Left renal pelvis (tissue), 4 donors: ENCODE measurements around the gene ESRP2. TPM values are rescaled to one million over a fixed set of nuclear protein-coding genes. Genes with fewer than 3 reads are reported as not detected.

ENCODE experiments used
- DNase-seq, 4 donors: peaks; one replicate each; pipeline ENCODE4 v3.0.0-alpha.2; 2013; ENCODE audit warnings: low read depth in 4 of 4, low spot score in 3 of 4
- polyA plus RNA-seq, 4 donors: library from polyadenylated mRNA; unstranded; fragments of 120-200 nt; gene quantifications; one replicate each; pipeline ENCODE4 v1.2.1, GENCODE V29; 2013; ENCODE audit not compliant: insufficient read length in 4 of 4

Gene ESRP2
- 10 to 100 TPM in 3 of 4 donors, under 1 TPM in 1; 0.94 to 44.7 (median 28.3) TPM for polyA plus RNA-seq

DNA sequence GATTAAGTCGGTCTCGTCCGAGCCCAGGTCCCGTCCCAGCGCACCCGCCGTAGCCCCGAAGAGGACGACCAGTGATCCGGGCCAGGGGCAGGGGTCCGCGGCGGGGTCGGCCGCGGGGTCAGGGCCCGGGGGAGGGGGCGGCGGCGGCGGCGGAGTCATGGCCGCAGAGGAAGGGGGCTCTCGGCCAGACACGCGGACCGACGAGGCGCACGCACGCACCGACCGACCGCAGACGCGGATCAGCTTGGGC, at the start of gene ESRP2:
Gene ESRP2 (minus strand): TSS at position 241 of the 250 bp plus-strand sequence. CDS start 82 bp downstream, at position 159.
- no peak for DNase-seq

DNA sequence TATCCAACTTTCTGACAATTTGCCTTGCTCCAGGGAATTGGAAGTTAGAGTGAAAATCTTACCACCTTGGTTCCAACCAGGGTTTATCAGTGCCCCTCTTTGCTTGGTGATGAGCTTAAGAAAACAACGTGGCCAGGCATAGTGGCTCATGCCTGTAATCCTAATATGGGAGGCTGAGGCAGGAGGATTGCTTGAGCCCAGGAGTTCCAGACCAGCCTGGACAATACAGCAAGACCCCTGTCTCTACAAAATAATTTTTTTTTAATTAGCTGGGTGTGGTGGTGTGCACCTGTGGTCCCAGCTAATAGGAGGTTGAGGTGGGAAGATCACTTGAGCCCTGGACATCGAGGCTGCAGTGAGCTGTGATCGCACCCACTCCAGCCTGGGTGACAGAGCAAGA, 49.8 kb upstream of the ESRP2 start:
- no peak for DNase-seq

DNA sequence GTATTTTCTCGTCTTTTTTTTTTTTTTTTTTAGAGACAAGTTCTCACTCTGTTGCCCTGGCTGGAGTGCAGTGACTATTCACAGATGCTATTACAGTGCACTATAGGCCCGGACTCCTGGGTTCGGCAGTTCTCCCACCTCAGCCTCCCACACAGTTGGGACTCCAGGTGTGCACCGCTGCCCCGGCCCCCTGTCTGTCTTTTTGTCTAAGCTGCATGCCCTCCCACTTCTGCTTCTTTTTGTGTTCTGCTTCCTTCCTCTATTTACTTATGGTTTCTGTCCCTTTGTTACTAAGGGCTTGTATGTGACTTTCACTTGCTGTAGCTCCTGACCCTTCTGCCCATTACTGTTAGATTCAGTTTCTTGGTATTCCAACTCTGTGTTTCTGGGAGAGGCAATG, 48.9 kb upstream of the ESRP2 start:
- DNase-seq, result no peak

DNA sequence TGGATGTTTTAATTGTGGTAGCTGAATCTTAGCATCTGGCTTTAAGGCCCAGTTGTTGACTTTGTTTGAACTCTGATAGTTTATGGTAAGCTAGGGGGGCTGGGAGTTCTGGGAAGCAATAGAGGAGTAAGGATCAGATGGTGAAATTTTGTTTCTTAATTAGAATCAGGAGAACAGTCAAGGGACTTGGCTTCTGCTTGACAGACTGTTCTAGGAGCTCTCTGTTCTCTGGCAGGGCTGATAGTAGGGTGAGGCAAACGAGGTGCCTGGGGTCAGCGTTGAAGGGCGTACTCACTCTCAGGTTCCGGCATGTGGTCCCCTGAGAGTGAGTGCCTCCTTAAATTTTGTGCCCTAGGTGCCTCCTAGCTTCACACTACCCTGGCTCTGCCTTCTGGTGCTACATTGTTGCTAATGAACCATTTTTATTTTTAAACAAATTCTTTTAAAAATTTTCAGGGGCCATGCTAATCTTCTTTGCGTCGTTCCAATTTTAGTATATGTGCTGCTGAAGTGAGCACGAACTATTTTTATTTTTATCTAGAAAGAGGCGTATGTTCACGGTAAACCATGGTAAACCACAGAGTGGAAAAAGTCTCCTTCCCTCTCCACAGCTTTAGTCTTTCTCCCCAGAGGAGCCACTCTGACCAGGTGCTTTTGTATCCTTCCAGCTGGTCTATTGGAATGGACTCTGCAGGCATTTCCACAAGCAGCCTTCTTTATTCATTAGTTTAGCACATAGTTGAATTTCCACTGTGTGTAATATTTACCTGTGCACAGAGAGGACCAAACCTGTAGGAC, 48.1 kb upstream of the ESRP2 start:
- DNase-seq, result no peak

DNA sequence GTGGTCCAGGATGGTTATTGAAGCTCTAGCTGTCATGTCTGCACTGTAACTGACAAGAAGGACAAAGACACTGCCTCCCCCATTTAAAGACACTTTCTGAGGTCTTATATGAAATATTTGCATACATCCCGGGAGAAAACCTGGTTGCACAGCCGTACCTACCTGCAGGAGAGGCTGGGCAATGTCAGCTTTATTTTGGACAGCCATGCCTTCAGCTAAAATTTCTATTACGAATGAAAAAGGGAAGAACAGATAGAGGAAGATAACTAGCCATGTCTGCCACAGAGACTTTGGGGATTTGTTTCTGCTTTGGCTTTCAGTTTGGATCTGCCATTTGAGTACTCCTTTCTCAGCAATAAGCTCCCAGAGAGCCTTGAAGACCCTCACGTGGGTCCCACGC, 47.4 kb upstream of the ESRP2 start:
- DNase-seq, result no peak

DNA sequence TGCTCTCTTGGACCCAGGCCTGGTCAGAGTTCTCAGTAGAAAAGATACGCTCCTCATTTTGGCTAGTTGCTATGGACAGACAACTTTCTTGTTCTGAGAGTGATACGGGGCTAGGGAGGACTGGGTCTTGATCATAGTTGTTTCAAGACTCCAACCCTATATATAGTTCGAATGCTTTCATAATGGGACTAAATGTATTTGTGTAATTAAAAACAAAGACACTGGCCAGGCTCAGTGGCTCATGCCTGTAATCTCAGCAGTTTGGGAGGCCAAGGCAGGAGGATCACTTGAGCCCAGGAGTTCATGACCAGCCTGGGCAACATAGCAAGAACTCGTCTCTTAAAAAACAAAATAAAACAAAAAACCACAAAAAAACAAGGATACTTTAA, 46.1 kb upstream of the ESRP2 start:
- no peak for DNase-seq

DNA sequence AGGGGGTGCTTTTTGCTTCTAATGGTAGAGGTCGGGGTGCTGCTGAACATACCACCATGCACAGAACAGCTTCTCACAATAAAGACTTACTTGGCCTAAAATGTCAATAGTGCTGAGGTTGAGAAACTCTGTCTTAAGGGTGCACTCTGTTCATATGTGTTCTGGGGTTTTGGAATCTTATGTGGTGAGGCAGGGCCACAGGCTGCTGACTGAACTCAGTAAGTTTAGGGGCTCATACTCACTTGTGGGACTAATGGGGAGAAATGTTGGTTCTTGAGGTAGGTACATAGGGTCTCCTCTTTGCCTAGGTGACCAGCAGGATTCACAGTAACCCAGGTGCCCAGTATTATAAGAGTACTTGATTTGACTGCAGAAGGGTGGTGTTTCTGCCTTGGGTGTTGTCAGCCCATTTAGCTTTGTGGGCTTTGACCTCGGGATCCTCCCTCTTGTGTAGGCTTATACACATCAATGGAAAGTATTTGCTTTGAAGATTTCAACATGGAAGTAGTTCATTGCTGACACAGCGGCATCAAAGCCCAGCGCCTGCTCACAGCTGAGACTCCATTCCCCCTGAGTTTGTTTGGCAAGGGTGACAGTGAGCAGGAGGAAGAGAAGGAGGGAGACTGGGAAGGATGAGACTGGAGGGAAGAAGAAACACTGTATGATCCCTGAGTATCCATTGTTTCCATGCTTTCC, 45.6 kb upstream of the ESRP2 start:
- DNase-seq, result no peak

DNA sequence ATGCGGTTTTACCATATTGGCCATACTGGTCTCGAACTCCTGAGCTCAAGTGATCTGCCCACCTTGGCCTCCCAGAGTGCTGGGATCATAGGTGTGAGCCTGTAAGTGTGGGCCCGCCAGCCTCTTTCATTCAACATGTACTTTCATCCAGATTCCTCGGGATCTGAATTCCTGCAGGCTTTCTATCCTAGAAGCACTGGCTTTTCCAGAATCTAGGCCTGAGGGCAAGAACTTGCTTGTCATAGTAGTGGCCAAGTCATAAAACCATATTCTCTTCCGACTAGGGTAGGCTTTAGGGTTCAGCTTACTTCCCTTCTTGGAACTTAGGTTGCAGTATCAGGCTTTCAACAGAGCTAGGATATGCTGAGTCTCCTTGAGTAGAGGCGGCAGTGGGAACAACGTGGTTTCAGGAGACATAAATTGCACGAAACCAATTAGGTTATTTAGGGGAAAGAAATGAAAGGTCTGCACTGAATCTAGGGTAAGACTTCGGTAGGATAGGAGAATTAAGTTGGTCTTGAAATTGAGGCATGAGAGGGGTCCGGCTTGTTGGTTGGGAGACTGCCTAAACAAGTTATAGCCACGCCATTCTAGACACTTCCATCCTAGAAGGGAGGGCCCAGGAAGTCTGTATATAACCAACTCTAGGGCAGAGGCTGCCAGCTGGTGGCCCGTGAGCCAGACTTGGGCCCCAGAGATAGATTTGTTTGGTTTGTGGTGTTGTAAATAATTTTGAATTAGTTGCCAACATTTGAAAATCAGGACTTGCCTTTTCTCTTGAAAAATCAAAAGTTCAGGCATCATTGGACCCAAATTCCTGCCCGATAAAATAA, 44.0 kb upstream of the ESRP2 start:
- no peak for DNase-seq

DNA sequence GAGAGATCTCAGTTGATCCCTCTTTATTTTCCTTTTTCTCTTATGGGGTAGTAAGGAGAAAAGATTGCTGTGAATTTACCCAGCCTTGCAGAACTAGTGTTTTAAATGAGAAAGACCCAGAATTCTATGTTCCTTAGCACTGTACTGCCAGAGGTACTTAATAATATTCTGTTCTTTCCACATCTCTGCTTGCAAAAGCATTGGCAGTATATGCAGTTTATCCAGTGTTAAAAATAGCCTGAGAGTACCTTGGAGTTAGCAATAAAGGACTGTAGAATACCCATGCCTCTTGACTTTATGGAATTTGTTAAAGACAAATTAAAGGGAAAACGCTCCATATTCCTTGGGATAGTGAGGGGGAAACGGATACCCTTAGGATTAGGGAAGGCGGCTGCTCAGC, 40.3 kb upstream of the ESRP2 start:
- no peak for DNase-seq

DNA sequence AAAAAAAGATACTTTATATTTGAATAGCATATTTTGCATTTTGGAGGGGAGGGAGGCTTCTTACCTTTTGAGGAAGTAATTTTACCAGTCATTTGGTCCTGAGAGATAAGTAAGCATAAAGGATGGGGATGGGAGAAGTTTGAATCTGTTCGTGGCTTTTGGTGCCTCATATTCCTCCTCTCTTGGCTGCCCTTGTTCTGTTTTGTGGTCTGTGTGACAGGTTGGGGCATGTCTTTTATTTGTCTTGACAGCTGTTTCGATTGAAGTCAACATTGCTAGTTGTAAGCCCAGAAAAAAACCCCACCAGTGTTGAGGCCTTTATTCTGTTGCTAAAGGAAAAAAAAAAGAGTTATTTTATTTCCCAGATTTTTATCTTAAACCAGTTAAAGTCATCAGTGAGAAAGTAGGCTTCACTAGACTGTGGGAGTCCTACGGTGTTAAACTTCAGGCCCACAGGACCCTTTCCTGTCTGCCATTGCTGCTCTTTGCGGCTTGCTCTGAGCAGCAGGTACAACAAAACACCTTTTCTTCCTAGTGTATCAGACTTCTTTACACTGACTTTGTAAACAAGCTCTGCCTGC, 39.8 kb upstream of the ESRP2 start:
- DNase-seq, result no peak

DNA sequence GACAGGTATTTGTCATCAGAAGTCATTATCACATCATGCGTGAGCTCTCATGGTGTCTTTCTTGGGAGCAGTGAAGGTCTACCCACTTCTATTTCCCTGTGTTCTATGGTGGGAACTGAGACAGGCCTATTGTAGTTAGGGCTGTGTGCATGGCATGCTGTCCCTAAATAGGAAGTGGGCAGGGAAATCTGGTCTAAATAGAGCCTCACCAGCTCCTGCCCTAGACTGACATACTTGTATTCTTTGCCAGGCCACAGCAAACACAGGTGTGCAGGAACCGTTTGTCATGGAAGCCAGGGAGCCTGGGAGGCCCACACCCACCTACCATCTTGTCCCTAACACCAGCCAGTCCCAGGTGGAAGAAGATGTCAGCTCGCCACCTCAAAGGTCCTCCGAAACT, 38.5 kb upstream of the ESRP2 start:
- no peak for DNase-seq

DNA sequence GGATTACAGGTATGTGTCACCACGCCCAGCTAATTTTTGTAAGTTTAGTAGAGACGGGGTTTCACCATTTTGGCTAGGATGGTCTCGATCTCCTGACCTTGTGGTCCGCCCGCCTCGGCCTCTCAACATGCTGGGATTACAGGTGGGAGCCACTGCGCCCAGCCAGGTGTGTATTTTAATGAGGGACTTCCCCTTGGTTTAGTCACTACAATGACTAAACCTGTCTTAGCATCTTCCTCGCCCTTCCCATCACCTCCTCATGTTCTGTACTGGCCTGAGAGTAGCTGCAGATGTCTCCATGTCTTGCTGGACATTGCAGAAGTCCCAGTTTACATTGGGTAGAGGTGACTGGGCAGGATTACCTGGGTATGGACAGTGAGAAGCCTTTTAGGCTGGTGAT, 38.0 kb upstream of the ESRP2 start:
- no peak for DNase-seq

DNA sequence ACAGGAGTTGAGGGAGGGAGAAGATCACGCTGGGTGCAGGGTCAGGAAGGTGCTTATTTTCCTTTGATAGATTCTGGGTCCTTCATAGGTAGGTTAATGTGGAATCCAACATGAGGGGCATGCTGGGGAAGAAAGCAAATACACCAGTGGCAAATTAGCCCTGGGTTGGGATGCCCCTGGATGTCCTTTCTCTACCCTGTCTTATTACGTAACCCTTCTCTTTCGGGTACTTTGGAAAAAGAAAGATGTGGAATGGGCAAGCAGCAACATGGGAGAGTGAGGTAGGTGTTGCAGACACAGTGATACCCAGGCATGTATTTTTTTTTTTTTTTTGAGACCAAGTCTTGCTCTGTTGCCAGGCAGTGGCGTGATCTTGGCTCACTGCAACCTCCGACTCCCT, 37.5 kb upstream of the ESRP2 start:
- DNase-seq, result no peak

DNA sequence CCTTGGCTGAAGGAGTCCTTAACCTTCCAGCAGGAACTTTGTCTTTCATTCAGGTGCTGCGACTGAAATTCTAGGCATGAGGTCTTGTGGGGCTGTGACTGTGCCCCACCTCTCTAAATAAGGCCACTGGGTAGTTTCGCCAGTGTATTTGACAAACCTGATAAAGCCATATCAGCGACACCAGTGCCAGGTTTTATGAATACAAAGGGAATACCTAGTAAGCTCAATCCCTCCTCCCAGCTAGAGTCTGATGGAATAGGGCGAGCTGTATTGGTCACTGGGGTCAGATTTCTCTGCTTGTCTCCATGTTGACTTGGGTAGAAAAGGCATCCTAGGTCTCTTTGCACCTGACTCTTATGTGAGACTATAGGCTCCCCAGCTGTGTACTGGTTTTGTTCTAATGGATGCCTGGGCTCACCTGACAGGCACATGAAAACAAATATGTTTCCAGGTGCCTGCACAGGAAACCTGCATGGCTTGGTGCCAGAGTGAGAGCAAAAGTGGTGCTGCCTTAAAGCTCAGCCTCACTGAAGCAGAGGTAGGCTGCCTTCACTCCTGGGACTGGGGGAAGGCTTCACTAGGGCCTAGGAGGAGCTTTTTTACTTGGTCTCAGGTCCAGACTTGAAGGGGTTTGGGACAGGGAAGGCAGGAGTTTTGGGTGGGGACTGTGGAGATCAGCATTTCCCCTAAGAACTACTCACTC, 36.7 kb upstream of the ESRP2 start:
- no peak for DNase-seq

DNA sequence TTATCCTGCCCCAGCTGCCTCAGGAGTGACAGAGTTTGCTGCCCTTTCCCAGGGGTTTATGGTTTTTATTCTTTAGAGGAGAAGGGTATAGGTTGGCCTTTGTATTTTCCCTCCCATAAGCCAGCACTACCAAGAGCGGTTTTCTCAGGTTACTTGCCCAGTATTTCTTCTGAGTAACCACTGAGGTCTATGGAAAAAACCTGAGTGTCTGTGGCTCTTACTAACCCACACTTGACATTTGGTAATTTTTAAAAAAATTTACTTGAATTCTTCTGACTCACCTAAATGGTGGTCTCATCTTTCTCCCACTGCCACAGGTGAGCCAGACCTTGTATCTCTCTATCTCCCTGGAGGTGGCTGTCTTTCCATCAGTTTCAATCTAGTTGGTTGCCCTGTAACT, 34.4 kb upstream of the ESRP2 start:
- DNase-seq, result no peak

DNA sequence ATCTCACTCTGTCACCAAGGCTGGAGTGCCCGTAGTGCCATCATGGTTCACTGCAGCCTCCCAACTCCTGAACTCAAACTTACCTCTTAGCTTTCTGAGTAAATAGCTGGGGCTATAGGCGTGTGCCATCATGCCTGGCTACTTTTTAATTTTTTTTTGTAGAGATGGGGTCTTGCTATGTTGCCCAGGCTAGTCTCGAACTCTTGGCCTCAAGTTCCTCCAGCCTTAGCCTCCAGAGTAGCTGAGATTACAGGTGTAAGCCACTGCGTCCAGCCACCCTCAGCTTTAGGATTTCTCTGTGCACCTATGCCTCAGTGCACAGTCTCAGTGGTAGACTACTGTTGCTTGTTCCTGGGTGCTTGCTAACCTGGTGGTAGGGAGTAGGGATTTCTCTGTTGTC, 33.9 kb upstream of the ESRP2 start:
- no peak for DNase-seq

DNA sequence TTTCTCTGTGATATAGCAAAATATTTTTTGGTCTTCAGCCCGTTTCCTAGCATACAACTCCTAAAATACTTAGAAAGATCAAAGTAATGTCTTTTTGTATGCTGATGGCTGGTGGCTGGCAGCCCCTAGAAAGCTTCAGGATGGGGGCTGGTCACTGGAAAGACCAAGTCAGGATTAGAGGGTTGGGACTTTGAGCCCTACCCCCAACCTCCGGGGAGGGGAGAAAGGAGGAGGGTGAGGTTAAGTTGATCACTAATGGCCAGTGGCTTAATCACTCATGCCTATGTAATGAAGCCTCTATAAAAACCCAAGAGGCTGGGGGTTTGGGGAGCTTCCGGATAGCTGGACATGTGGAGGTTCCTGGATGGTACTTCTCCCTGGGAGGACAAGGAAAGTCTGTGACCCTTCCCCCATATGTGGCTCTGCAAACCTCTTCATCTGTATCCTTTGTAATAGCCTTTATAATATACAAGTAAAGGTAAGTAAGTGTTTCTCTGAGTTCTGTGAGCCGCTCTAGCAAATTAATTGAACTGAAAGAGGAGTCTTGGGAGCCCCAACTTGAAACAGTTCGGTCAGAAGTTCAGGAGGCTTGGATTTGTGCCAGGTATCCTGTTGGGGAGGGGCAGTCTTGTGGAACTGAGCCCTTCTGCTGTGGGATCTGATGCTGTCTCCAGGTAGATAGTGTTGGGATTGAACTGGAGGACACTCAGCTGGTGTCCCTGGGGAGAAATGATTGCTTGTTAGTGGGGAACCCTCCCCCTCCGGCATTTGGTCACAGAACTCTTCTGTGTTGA, 31.9 kb upstream of the ESRP2 start:
- DNase-seq, result no peak

DNA sequence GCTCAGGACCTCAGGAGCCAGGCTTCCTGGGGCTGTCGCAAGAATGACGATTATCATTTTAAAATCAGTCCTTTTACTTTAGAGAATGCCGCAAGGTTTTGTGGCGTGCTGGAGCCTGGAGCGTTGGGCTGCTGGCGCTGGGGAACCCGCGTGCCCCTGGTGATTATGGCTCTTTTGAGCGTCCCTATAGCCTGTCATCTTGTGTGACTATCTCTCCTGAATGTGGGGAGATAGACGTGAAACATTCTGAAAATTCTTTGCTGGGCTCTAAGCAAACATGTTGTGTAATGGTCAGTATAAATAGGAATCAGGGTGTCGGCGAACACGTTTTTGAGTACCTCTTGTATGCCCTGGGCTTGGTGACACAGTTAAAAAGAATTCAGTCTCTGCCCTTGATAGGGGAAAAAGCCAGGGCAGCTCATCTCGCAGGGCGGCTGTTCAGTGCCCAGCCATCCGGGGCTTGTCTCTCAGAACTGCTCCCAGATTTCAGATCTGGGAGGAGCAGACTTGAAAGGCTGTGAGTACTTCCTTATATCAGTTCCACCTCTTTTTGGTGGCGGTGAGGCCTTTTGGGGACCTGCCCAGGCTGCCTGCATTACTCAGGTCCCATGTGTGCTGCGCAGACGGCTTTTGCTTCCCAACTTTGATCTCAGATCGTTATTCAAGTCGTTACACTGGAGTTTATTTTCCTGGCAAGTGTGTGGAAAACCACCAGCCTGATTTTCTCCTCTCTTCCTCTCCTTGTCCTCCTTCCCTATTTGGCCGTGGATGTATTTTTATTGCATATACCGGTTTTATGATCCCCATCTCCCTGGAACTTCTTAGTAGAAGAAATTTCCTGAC, 29.4 kb upstream of the ESRP2 start:
- no peak for DNase-seq
